SK-N-DZ (cell line): ENCODE measurements around the gene DBR1.

Experiments
- DNase-seq: peaks from one replicate; pipeline ENCODE4 v3.0.0-alpha.2; 2015; ENCODE audit warnings: low spot score

The DBR1 gene

GRCh38 chr3:138124706-138125355 is 49.9 kb downstream of the DBR1 start:
- DNase-seq = no peak

GRCh38 chr3:138124188-138124587 is 50.5 kb downstream of the DBR1 start:
- no peak for DNase-seq

- DNase-seq = peak; percentile 47
Measured at GRCh38 chr3:138119423-138119766, 55.3 kb downstream of the DBR1 start.

GRCh38 chr3:138118612-138119422 is 55.9 kb downstream of the DBR1 start:
- peak; percentile 82 for DNase-seq

GRCh38 chr3:138114988-138115971 is 59.4 kb downstream of the DBR1 start, which contains the start of gene DZIP1L:
Gene DZIP1L (minus strand): TSS chr3:138115608. CDS start chr3:138103971, 11,637 bp downstream.
- peak; percentile 82 for DNase-seq

- peak; percentile 42 for DNase-seq
Measured at GRCh38 chr3:138114431-138114918, 60.2 kb downstream of the DBR1 start.

GRCh38 chr3:138113326-138113725 is 61.4 kb downstream of the DBR1 start:
- DNase-seq = no peak

GRCh38 chr3:138112362-138112761 is 62.4 kb downstream of the DBR1 start:
- no peak for DNase-seq
